ENCODE data around the gene SHANK3. TPM values are rescaled to one million over a fixed set of nuclear protein-coding genes. Genes with fewer than 3 reads are reported as not detected.

The SHANK3 gene
- total and polyA plus RNA-seq, 2 donors (not counting 3 experiments of a cell fraction or from before 2014, with no cell fraction given): 26.1 to 158 TPM

DNA sequence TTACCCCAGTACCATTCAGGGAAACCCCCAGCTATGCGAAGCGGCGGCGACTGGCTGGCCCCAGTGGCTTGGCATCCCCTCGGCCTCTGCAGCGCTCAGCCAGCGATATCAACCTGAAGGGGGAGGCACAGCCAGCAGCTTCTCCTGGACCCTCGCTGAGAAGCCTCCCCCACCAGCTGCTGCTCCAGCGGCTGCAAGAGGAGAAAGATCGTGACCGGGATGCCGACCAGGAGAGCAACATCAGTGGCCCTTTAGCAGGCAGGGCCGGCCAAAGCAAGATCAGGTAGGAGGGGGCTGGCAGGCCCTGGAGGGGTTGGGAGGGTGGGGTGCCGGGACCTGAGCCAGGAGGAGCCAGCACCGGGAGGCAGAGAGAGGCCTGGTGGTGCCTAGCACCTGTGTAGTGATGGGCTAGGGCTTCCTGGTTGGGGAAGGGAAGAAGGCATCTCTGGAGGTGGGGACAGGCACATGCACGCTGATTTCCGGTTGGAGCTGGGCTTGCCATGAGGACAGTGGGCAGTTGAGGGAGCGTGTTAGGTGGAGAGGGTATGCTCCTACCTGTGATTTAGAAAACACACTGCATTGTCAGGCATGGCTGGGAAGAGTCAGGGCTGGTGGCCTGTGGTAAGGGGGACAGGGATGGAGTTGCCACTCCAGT lies 22.3 kb downstream of the SHANK3 start:
- FAIRE-seq: no peak
- Histone ChIP-seq H4K20me1 (replicated peaks; ENCODE audit: control insufficient read depth, extremely low read depth, insufficient read depth, low read length) (peaks cover 10% of the 10 kb centered on the region), H3K4me2 (ENCODE audit: insufficient read depth, low read length) (no peak overlapping the region), H3K9me3 (replicated peaks; ENCODE audit: control insufficient read depth, insufficient read depth, low read length) (no peaks in the 10 kb centered on the region), H2AFZ (ENCODE audit: low read depth, low read length) (no peak overlapping the region), H3K9me1 (replicated peaks; ENCODE audit: control insufficient read depth, extremely low read depth, insufficient read depth, low read length) (no peaks in the 10 kb centered on the region), H3K27ac (ENCODE audit: insufficient read depth, low read depth, low read length) (no peak overlapping the region), H3K27me3 (ENCODE audit: control insufficient read depth in 2 of 2, insufficient read depth in 2 of 2, low read length in 2 of 2) (no peaks in the 10 kb centered on the region), H3K4me1 (ENCODE audit: control insufficient read depth, extremely low read depth, insufficient read depth, low read length) (peaks cover 21% of the 10 kb centered on the region), H3K79me2 (ENCODE audit: control insufficient read depth, insufficient read depth, low read length) (peaks cover 95% of the 10 kb centered on the region), H3K9ac (replicated peaks; ENCODE audit: extremely low read depth, insufficient read depth, low read length) (no peak overlapping the region), H3K36me3 (ENCODE audit: control insufficient read depth in 2 of 2, extremely low read depth in 1 of 2, insufficient read depth in 2 of 2, low read length in 2 of 2) (peaks cover 43 to 52% of the 10 kb centered on the region in 2 experiments), H3K4me3 (replicated peaks in 1 of 3; ENCODE audit: insufficient read depth in 1 of 3, low read depth in 1 of 3, low read length in 3 of 3) (no peak overlapping the region)
- no TSS peak for BruUV-seq (replicated peaks)
- intact Hi-C loops (cut with micrococcal nuclease) (loop anchor here (5.0 kb wide), 1 partner anchor 53 kb away; no protein-coding TSS in a partner anchor), dilution Hi-C loops (cut with MboI; ENCODE audit: extremely low pct_ligation_motif_present, low sequenced_read_pairs) (no loop called here)
- DNase-seq (ENCODE audit: low read depth, low spot score): no peak
- no peak for TF ChIP-seq POLR2AphosphoS5 (IDR thresholded peaks at IDR 0.05; ENCODE audit: insufficient read depth, low read depth, low read length)
- no peak for TF ChIP-seq POLR2A (IDR thresholded peaks at IDR 0.05; ENCODE audit: low read depth, low read length)
- no peak for TF ChIP-seq MYC (IDR thresholded peaks at IDR 0.05; ENCODE audit: low read depth, low read length)
- TF ChIP-seq, protein P1, sequence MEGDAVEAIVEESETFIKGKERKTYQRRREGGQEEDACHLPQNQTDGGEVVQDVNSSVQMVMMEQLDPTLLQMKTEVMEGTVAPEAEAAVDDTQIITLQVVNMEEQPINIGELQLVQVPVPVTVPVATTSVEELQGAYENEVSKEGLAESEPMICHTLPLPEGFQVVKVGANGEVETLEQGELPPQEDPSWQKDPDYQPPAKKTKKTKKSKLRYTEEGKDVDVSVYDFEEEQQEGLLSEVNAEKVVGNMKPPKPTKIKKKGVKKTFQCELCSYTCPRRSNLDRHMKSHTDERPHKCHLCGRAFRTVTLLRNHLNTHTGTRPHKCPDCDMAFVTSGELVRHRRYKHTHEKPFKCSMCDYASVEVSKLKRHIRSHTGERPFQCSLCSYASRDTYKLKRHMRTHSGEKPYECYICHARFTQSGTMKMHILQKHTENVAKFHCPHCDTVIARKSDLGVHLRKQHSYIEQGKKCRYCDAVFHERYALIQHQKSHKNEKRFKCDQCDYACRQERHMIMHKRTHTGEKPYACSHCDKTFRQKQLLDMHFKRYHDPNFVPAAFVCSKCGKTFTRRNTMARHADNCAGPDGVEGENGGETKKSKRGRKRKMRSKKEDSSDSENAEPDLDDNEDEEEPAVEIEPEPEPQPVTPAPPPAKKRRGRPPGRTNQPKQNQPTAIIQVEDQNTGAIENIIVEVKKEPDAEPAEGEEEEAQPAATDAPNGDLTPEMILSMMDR (IDR thresholded peaks at IDR 0.05; ENCODE audit: extremely low read depth in 1 of 2, insufficient read depth in 1 of 2, low read depth in 1 of 2, low read length in 2 of 2): no peak
- no peak for TF ChIP-seq GATA2 (IDR thresholded peaks at IDR 0.05; ENCODE audit: insufficient read depth, insufficient read length, low read depth, low read length)
- no peak for TF ChIP-seq FOS (IDR thresholded peaks at IDR 0.05; ENCODE audit: borderline replicate concordance, insufficient read depth, low read length)
- no peak for TF ChIP-seq JUN (IDR thresholded peaks at IDR 0.05; ENCODE audit: borderline replicate concordance, insufficient read depth, insufficient read length, low read depth)
- TF ChIP-seq, protein P2, sequence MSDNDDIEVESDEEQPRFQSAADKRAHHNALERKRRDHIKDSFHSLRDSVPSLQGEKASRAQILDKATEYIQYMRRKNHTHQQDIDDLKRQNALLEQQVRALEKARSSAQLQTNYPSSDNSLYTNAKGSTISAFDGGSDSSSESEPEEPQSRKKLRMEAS (IDR thresholded peaks at IDR 0.05; ENCODE audit: insufficient read depth, insufficient read length): no peak
- no peak for TF ChIP-seq EZH2 (IDR thresholded peaks at IDR 0.05; ENCODE audit: borderline replicate concordance, low read depth, low read length, severe bottlenecking)
- ChIA-PET POLR2A (no interaction called here), CTCF (interaction anchor here (0.6 to 4.1 kb wide), 6 partner anchors 53 to 120 kb away, joined by 3 to 25 read pairs (median 3); partner anchors contain the start of gene ARSA)

Data from endothelial cell of umbilical vein (primary cell).